Measurements from ENCODE around the gene CNTNAP2.
"Not testable (repeated sequence)": the region's sequence is repeated elsewhere in the genome, so short reads cannot be mapped to it uniquely, and the experiment has no call there.

Gene CNTNAP2

DNA sequence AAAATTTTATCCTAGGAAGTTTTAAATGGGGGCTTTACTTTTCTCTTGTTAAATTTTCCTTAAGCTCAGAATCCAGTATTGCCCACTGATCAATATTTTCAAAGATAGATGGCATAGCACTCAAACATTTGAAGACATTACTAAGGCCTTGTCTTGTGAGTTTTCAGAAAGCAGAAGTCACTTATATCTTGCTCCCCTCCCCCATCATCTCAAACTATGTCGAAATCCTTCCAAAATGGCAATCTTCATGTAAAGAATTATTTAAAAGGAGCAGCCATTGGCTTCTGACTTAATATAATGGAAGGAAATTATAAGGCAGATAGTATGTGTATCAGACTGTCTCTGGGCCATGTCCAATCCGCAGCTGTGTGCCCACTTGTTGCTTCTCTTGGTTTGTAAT is 1920.4 kb downstream of the CNTNAP2 start:
- Mint-ChIP-seq H3K27me3 (no peaks in the 10 kb centered on the region), H3K4me3 (no peak overlapping the region), H3K27ac (no peak overlapping the region), H3K4me1 (no peaks in the 10 kb centered on the region), H3K9me3 (no peaks in the 10 kb centered on the region)
- no peak for DNase-seq
- ATAC-seq: no peak

GRCh38 chr7:148041156-148041555 is 1924.6 kb downstream of the CNTNAP2 start:
- H3K4me1 Mint-ChIP-seq: no peaks in the 10 kb centered on the region
- no peaks in the 10 kb centered on the region for H3K9me3 Mint-ChIP-seq
- no peaks in the 10 kb centered on the region for H3K27me3 Mint-ChIP-seq
- DNase-seq (no peak), ATAC-seq (no peak)
- no peak overlapping the region for H3K4me3 Mint-ChIP-seq
- H3K27ac Mint-ChIP-seq: no peak overlapping the region

DNA sequence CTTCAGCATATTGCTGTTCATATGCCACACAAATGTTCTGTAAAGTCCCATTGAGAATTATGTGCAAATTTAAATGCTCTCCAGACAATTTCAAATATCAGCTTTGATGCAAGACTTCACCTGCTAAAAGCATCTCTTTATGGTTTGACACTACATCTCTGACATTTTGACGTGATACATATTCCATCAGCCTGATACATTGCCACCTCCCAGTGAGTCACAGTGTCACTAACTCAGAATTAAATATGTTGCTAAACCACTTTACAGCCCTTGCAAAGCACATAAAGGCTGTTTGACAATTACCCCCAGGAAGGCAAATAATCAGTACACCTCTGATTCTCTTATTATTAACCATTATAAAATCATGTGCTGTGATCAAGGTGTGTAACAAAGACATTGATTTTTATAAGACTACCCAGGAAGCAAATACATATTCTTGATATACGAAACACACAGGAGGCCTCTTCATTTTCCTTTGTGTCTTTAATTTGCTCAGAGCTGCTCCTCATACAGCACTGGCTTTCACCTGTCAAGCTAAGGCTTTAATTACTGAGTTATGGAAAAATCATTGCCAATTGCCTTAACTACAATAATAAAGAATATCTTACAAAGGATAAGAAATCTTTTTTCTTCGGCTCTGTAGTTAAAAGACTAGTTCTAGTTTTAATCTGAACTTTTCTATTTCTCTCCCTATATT is 1926.5 kb downstream of the CNTNAP2 start:
- Mint-ChIP-seq H3K27me3 (no peaks in the 10 kb centered on the region), H3K4me1 (no peaks in the 10 kb centered on the region), H3K9me3 (peaks cover 0 to 4% of the 10 kb centered on the region in 2 donors), H3K4me3 (no peak overlapping the region), H3K27ac (no peak overlapping the region)
- DNase-seq: no peak
- ATAC-seq: no peak

- Mint-ChIP-seq H3K4me3 (no peak overlapping the region), H3K9me3 (peaks cover 0 to 4% of the 10 kb centered on the region in 2 donors), H3K27ac (no peak overlapping the region), H3K4me1 (no peaks in the 10 kb centered on the region), H3K27me3 (no peaks in the 10 kb centered on the region)
- DNase-seq (no peak), ATAC-seq (no peak)
Observed at GRCh38 chr7:148044173-148044572, 1927.6 kb downstream of the CNTNAP2 start.

- H3K4me1 Mint-ChIP-seq: no peaks in the 10 kb centered on the region
Observed at GRCh38 chr7:148045521-148045920, 1928.9 kb downstream of the CNTNAP2 start.

DNA sequence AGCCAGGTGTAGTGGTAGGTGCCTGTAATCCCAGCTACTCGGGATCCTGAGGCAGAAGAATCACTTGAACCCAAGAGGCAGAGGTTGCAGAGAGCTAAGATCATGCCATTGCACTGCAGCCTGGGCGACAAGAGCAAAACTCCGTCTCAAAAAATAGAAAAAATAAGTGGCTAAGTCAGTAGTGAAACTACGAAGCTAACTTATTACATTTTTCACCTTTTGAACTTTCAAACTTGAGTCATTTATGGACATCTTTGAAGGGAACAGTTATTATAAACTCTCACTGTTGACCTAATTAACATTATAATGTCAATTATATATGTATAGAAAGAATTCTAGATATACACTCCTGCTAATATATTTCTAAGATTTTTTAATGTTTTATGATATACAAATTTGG is 1932.5 kb downstream of the CNTNAP2 start:
- Mint-ChIP-seq H3K4me1 (no peaks in the 10 kb centered on the region), H3K4me3 (no peak overlapping the region), H3K27me3 (no peaks in the 10 kb centered on the region), H3K9me3 (peaks cover 0 to 4% of the 10 kb centered on the region in 2 donors), H3K27ac (no peak overlapping the region)
- DNase-seq (no peak), ATAC-seq (no peak)

More at GRCh38 chr7:148045521-148045920, 1928.9 kb downstream of the CNTNAP2 start:
- Mint-ChIP-seq H3K9me3 (peaks cover 0 to 4% of the 10 kb centered on the region in 2 donors), H3K27me3 (no peaks in the 10 kb centered on the region), H3K27ac (no peak overlapping the region), H3K4me3 (no peak overlapping the region)
- ATAC-seq (no peak), DNase-seq (no peak)

DNA sequence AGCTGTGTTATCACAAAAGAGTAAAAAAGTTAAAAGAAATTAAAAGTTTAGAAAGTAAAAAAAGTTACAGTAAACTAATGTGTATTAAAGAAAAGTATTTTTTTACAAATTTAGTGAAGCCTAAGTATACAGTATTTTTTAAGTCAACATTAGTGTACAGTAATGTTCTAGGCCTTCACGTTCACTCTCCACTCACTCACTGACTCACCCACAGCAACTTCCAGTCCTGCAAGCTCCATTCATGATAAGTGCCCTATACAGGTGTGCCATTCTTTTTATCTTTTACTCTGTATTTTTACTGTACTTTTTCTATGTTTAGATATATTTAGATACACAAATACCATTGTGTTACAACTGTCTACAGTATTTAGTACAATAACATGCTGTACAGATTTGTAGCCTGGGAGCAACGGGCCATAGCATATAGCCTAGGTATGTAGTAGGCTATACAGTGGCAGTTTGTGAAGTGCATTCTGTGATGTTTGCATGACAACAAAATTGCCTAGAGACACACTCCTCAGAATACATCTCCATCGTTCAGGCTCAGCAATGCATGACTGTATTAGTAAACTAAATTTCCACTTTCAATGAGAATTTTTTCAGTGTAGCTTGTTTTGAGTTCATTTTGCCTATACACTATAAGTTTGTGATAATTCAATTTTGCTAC is 1934.0 kb downstream of the CNTNAP2 start:
- ATAC-seq (no peak), DNase-seq (no peak)
- Mint-ChIP-seq H3K27me3 (no peaks in the 10 kb centered on the region), H3K4me3 (no peak overlapping the region), H3K9me3 (peaks cover 0 to 4% of the 10 kb centered on the region in 2 donors), H3K27ac (no peak overlapping the region), H3K4me1 (no peaks in the 10 kb centered on the region)

DNA sequence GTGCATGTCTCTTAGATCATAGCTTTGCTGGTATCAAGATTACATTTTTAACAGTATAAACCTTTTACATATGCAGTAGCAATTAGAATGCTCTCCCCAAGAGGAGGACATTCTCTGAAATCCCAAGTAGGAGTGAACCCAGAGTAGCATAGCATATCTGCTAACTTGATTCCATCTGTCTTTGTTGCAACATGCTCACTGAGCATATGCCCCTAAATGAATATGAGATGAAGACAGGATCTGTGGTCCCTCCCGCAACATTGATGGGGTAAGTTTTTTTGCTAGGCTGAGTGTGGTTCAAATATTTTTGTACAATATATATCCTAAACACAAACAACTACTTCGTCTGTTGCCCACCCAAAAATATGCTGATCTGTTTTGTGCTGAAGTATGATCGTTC is 1939.8 kb downstream of the CNTNAP2 start:
- Mint-ChIP-seq H3K4me1 (no peaks in the 10 kb centered on the region), H3K4me3 (no peak overlapping the region), H3K27ac (no peak overlapping the region), H3K27me3 (no peaks in the 10 kb centered on the region), H3K9me3 (no peaks in the 10 kb centered on the region)
- ATAC-seq (no peak), DNase-seq (no peak)

GRCh38 chr7:148058092-148058491 is 1941.5 kb downstream of the CNTNAP2 start:
- Mint-ChIP-seq H3K4me3 (no peak overlapping the region), H3K27me3 (no peaks in the 10 kb centered on the region), H3K4me1 (no peaks in the 10 kb centered on the region), H3K27ac (no peak overlapping the region), H3K9me3 (peaks cover 0 to under 1% of the 10 kb centered on the region in 2 donors)
- no peak for DNase-seq
- ATAC-seq: no peak

- Mint-ChIP-seq H3K4me1 (no peaks in the 10 kb centered on the region), H3K4me3 (no peak overlapping the region), H3K27ac (no peak overlapping the region), H3K9me3 (peaks cover 0 to 7% of the 10 kb centered on the region in 2 donors), H3K27me3 (no peaks in the 10 kb centered on the region)
- no peak for DNase-seq
- no peak for ATAC-seq
Observed at GRCh38 chr7:148058753-148059152, 1942.2 kb downstream of the CNTNAP2 start.

DNA sequence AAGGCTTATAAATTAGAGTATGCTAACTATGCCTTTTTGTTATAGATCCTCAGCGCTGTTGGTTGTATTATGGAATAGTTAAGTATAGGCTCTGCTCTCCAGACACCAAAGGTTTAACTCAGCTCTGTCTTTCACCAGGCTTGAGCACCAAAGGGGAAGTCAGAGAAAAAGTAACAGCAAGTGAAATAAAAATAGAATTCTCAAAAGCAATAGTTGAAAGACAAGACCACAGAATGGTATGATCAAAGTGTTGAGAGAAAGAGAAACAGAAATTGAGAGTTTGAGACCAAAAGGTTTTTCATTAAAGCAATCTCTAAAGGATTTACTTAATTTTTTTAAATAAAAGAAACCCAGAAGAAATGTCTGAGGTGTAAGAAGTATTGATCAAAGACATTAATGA is 1944.1 kb downstream of the CNTNAP2 start:
- Mint-ChIP-seq H3K27me3 (no peaks in the 10 kb centered on the region), H3K9me3 (peaks cover 5 to 14% of the 10 kb centered on the region in 2 donors), H3K4me1 (no peaks in the 10 kb centered on the region), H3K27ac (no peak overlapping the region), H3K4me3 (no peak overlapping the region)
- no peak for DNase-seq
- no peak for ATAC-seq

- H3K4me3 Mint-ChIP-seq, H3K27ac Mint-ChIP-seq, DNase-seq, ATAC-seq, H3K27me3 Mint-ChIP-seq, H3K4me1 Mint-ChIP-seq, H3K9me3 Mint-ChIP-seq: not testable (repeated sequence)
Observed at GRCh38 chr7:148078111-148078510, 1961.5 kb downstream of the CNTNAP2 start.

GRCh38 chr7:148079206-148080080 is 1962.8 kb downstream of the CNTNAP2 start:
- H3K9me3 Mint-ChIP-seq: no peaks in the 10 kb centered on the region
- no peaks in the 10 kb centered on the region for H3K4me1 Mint-ChIP-seq
- ATAC-seq: no peak
- DNase-seq: no peak
- peak overlapping the region in 1 of 2 donors; percentile 54 for H3K27ac Mint-ChIP-seq
- H3K27me3 Mint-ChIP-seq: no peaks in the 10 kb centered on the region
- H3K4me3 Mint-ChIP-seq: no peak overlapping the region

GRCh38 chr7:148083448-148083847 is 1966.8 kb downstream of the CNTNAP2 start:
- ATAC-seq: no peak
- DNase-seq: no peak
- Mint-ChIP-seq H3K4me3 (no peak overlapping the region), H3K27ac (no peak overlapping the region), H3K27me3 (peaks cover 8% of the 10 kb centered on the region), H3K9me3 (no peaks in the 10 kb centered on the region), H3K4me1 (no peaks in the 10 kb centered on the region)

GRCh38 chr7:148084138-148084537 is 1967.5 kb downstream of the CNTNAP2 start:
- ATAC-seq (no peak), DNase-seq (peak; percentile 10 to 21)
- no peaks in the 10 kb centered on the region for H3K4me1 Mint-ChIP-seq

GRCh38 chr7:148091882-148092281 is 1975.3 kb downstream of the CNTNAP2 start:
- Mint-ChIP-seq H3K27me3 (peaks cover 8% of the 10 kb centered on the region), H3K27ac (no peak overlapping the region), H3K4me3 (no peak overlapping the region), H3K9me3 (no peaks in the 10 kb centered on the region), H3K4me1 (no peaks in the 10 kb centered on the region)
- DNase-seq (no peak), ATAC-seq (no peak)

More at GRCh38 chr7:148084138-148084537, 1967.5 kb downstream of the CNTNAP2 start:
- Mint-ChIP-seq H3K4me3 (no peak overlapping the region), H3K27ac (no peak overlapping the region), H3K27me3 (peaks cover 8% of the 10 kb centered on the region), H3K9me3 (no peaks in the 10 kb centered on the region)
